ENCODE data around the gene MCU. TPM values are rescaled to one million over a fixed set of nuclear protein-coding genes. Genes with fewer than 3 reads are reported as not detected.

Gene MCU
- total RNA-seq, 1 donor from 2014 or later, result 27.0 TPM

GRCh38 chr10:72653383-72654096, 38.4 kb upstream of the MCU start:
- no peak overlapping the region for H3K27ac Mint-ChIP-seq
- no peak for DNase-seq (ENCODE audit: extremely low spot score, unreplicated experiment)
- H3K4me1 Mint-ChIP-seq (ENCODE audit: unreplicated experiment), result no peaks in the 10 kb centered on the region
- no peaks in the 10 kb centered on the region for H3K27me3 Mint-ChIP-seq
- TF ChIP-seq CTCF (conservative IDR thresholded peaks at IDR 0.05), result no peak
- no peak overlapping the region for H3K4me3 Mint-ChIP-seq
- H3K36me3 Mint-ChIP-seq, result no peaks in the 10 kb centered on the region
- H3K9me3 Mint-ChIP-seq, result no peaks in the 10 kb centered on the region

- no peak for TF ChIP-seq CTCF (conservative IDR thresholded peaks at IDR 0.05)
- no peak for DNase-seq (ENCODE audit: extremely low spot score, unreplicated experiment)
- Mint-ChIP-seq H3K4me1 (ENCODE audit: unreplicated experiment) (no peaks in the 10 kb centered on the region), H3K27me3 (no peaks in the 10 kb centered on the region), H3K9me3 (no peaks in the 10 kb centered on the region), H3K36me3 (no peaks in the 10 kb centered on the region), H3K27ac (no peak overlapping the region), H3K4me3 (no peak overlapping the region)
Measured at GRCh38 chr10:72654720-72655119, 37.2 kb upstream of the MCU start.

GRCh38 chr10:72658696-72659400, 33.1 kb upstream of the MCU start:
- H3K36me3 Mint-ChIP-seq, result no peaks in the 10 kb centered on the region
- DNase-seq (ENCODE audit: extremely low spot score, unreplicated experiment), result no peak
- TF ChIP-seq CTCF (conservative IDR thresholded peaks at IDR 0.05), result no peak
- no peaks in the 10 kb centered on the region for H3K27me3 Mint-ChIP-seq
- no peak overlapping the region for H3K27ac Mint-ChIP-seq
- no peaks in the 10 kb centered on the region for H3K9me3 Mint-ChIP-seq
- no peak overlapping the region for H3K4me3 Mint-ChIP-seq
- H3K4me1 Mint-ChIP-seq (ENCODE audit: unreplicated experiment), result no peaks in the 10 kb centered on the region

- no peak overlapping the region for H3K27ac Mint-ChIP-seq
- H3K27me3 Mint-ChIP-seq, result no peaks in the 10 kb centered on the region
- TF ChIP-seq CTCF (conservative IDR thresholded peaks at IDR 0.05), result no peak
- no peaks in the 10 kb centered on the region for H3K4me1 Mint-ChIP-seq (ENCODE audit: unreplicated experiment)
- H3K9me3 Mint-ChIP-seq, result no peaks in the 10 kb centered on the region
- no peaks in the 10 kb centered on the region for H3K36me3 Mint-ChIP-seq
- no peak overlapping the region for H3K4me3 Mint-ChIP-seq
- DNase-seq (ENCODE audit: extremely low spot score, unreplicated experiment), result no peak
Measured at GRCh38 chr10:72659694-72660093, 32.2 kb upstream of the MCU start.

GRCh38 chr10:72660220-72660619, 31.7 kb upstream of the MCU start:
- H3K4me3 Mint-ChIP-seq, result no peak overlapping the region
- H3K27me3 Mint-ChIP-seq, result no peaks in the 10 kb centered on the region
- TF ChIP-seq CTCF (conservative IDR thresholded peaks at IDR 0.05), result no peak
- H3K27ac Mint-ChIP-seq, result no peak overlapping the region
- H3K9me3 Mint-ChIP-seq, result no peaks in the 10 kb centered on the region
- no peaks in the 10 kb centered on the region for H3K36me3 Mint-ChIP-seq
- no peak for DNase-seq (ENCODE audit: extremely low spot score, unreplicated experiment)
- H3K4me1 Mint-ChIP-seq (ENCODE audit: unreplicated experiment), result no peaks in the 10 kb centered on the region

Measured in type B pancreatic cell (in vitro differentiated cells).